DND-41 (cell line): ENCODE measurements around the gene TMEM97.

Experiments
- ATAC-seq: fragments of 200-7000 bp; cut with Tn5 transposase; 3 replicates; pipeline ENCODE4 v1.9.1; 2021; ENCODE audit warnings: low read depth; ENCODE audit not compliant: insufficient read depth
- DNase-seq: peaks from one replicate; pipeline ENCODE4 v3.0.0-alpha.2; 2020
- H2AFZ ChIP-seq: 2 replicates; pipeline ENCODE4 v1.6.0; 2012; ENCODE audit warnings: low read depth, low read length
- H3K27ac ChIP-seq: 2 replicates; pipeline ENCODE4 v1.5.1; 2012; ENCODE audit warnings: low read length, inconsistent platforms
- H3K27me3 ChIP-seq: fragments of 200-600 bp; sonication (generic); 2 replicates; pipeline ENCODE4 v1.6.0; 2012; ENCODE audit warnings: low read length, mild to moderate bottlenecking, inconsistent platforms; ENCODE audit not compliant: insufficient read depth, poor library complexity
- H3K36me3 ChIP-seq: 2 replicates; pipeline ENCODE4 v1.5.1; 2012; ENCODE audit warnings: low read length, inconsistent platforms; ENCODE audit not compliant: insufficient read depth
- H3K4me1 ChIP-seq: 2 replicates; pipeline ENCODE4 v1.5.1; 2012; ENCODE audit warnings: mild to moderate bottlenecking, low read length; ENCODE audit not compliant: insufficient read depth
- H3K4me2 ChIP-seq: 2 replicates; pipeline ENCODE4 v1.6.0; 2012; ENCODE audit warnings: mild to moderate bottlenecking, moderate library complexity, low read length, inconsistent platforms; ENCODE audit not compliant: insufficient read depth
- H3K4me3 ChIP-seq, 2 experiments: fragments of 200-600 bp in 1 of 2; shearing (Covaris generic) in 1 of 2; 2 replicates each; pipeline ENCODE4 v1.5.1; 2012 to 2016; ENCODE audit warnings: inconsistent platforms in 2 of 2, low read length in 2 of 2, mild to moderate bottlenecking in 2 of 2, low read depth in 1 of 2, moderate library complexity in 1 of 2
- H3K79me2 ChIP-seq: 2 replicates; pipeline ENCODE4 v1.6.0; 2012; ENCODE audit warnings: low read length, inconsistent platforms; ENCODE audit not compliant: insufficient read depth
- H3K9ac ChIP-seq: 2 replicates; pipeline ENCODE4 v1.6.0; 2012; ENCODE audit warnings: low read depth, mild to moderate bottlenecking, inconsistent platforms, low read length, moderate library complexity
- H3K9me3 ChIP-seq: 2 replicates; pipeline ENCODE4 v1.5.1; 2012; ENCODE audit warnings: low read length, moderate library complexity, mild to moderate bottlenecking, inconsistent platforms; ENCODE audit not compliant: insufficient read depth, severe bottlenecking
- H4K20me1 ChIP-seq: 2 replicates; pipeline ENCODE4 v1.6.0; 2012; ENCODE audit warnings: low read length; ENCODE audit not compliant: insufficient read depth
- EZH2 ChIP-seq: IDR thresholded peaks from 3 replicates; pipeline ENCODE4 v1.6.1; 2012; ENCODE audit warnings: borderline replicate concordance, low read depth, mild to moderate bottlenecking, moderate library complexity, low read length, inconsistent platforms; ENCODE audit not compliant: severe bottlenecking
- TF ChIP-seq, protein P1 (sequence below): IDR thresholded peaks from 2 replicates; pipeline ENCODE4 v1.5.1; 2012; ENCODE audit warnings: borderline replicate concordance, low read length, moderate library complexity, mild to moderate bottlenecking; ENCODE audit not compliant: poor library complexity, severe bottlenecking; ENCODE audit errors: extremely low read depth

Gene TMEM97

DNA sequence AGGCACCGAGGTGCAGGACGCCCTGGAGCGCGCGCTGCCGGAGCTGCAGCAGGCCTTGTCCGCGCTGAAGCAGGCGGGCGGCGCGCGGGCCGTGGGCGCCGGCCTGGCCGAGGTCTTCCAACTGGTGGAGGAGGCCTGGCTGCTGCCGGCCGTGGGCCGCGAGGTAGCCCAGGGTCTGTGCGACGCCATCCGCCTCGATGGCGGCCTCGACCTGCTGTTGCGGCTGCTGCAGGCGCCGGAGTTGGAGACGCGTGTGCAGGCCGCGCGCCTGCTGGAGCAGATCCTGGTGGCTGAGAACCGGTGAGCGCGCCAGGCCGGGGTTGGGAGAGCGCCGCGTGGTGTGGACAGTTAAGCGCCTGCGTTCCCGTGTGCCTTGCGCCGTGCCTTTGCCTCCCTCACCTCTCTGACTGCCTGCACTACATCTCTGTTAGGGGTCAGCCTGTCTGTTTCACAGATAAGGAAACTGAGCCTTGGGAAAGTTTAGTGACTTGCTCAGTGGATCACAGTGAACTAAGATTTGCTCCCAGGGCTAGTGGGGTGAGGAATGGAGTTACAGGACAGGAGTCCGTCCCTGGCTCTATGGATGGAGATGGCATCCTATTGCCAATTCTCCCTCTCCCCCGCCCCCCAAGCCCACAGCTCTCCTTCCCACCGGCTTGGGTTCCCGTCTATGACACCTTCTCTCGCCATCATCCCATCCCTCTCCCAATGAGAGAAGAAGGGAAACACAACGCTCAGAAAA lies 53.4 kb downstream of the TMEM97 start:
- DNase-seq (no peak), ATAC-seq (no peak)
- no peak overlapping the region for H3K27ac ChIP-seq
- no peak overlapping the region for H2AFZ ChIP-seq
- no peaks in the 10 kb centered on the region for H3K9me3 ChIP-seq
- H3K79me2 ChIP-seq, result no peaks in the 10 kb centered on the region
- no peaks in the 10 kb centered on the region for H3K36me3 ChIP-seq
- H3K4me2 ChIP-seq, result no peak overlapping the region
- TF ChIP-seq, protein P1, sequence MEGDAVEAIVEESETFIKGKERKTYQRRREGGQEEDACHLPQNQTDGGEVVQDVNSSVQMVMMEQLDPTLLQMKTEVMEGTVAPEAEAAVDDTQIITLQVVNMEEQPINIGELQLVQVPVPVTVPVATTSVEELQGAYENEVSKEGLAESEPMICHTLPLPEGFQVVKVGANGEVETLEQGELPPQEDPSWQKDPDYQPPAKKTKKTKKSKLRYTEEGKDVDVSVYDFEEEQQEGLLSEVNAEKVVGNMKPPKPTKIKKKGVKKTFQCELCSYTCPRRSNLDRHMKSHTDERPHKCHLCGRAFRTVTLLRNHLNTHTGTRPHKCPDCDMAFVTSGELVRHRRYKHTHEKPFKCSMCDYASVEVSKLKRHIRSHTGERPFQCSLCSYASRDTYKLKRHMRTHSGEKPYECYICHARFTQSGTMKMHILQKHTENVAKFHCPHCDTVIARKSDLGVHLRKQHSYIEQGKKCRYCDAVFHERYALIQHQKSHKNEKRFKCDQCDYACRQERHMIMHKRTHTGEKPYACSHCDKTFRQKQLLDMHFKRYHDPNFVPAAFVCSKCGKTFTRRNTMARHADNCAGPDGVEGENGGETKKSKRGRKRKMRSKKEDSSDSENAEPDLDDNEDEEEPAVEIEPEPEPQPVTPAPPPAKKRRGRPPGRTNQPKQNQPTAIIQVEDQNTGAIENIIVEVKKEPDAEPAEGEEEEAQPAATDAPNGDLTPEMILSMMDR, result no peak
- no peak for TF ChIP-seq EZH2
- no peaks in the 10 kb centered on the region for H3K27me3 ChIP-seq
- H3K4me3 ChIP-seq, result no peak overlapping the region
- H4K20me1 ChIP-seq, result peaks cover 11% of the 10 kb centered on the region
- peaks cover 4% of the 10 kb centered on the region; the same call in 1 of the 2 replicates for H3K4me1 ChIP-seq
- no peak overlapping the region for H3K9ac ChIP-seq

DNA sequence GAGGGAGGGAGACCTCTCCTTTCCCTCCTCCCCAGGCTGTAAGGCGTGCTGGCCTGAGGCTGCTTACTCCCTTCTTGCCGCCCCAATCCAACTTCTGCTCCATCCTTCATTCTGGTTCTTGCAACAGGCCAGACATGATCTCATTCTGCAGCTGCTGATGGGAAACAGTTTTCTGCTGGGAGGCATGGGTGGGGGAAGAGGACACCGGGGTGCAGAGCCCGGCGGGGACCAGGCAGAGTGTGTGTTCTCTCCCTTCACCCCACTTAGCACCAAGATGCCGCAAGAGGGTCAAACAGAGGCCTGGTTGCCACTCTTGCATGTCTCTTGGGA lies 53.9 kb downstream of the TMEM97 start:
- Histone ChIP-seq H3K27ac (no peak overlapping the region), H2AFZ (no peak overlapping the region), H3K36me3 (no peaks in the 10 kb centered on the region), H3K27me3 (no peaks in the 10 kb centered on the region), H3K4me1 (peaks cover 4% of the 10 kb centered on the region; the same call in 1 of the 2 replicates), H3K9me3 (no peaks in the 10 kb centered on the region), H3K9ac (no peak overlapping the region), H3K79me2 (no peaks in the 10 kb centered on the region), H4K20me1 (peaks cover 11% of the 10 kb centered on the region), H3K4me3 (no peak overlapping the region), H3K4me2 (no peak overlapping the region)
- TF ChIP-seq, protein P1, result no peak
- no peak for TF ChIP-seq EZH2
- DNase-seq, result no peak
- ATAC-seq, result no peak
